T1000 (cell line): ENCODE results near the gene DRAP1.
A peak's percentile ranks its signal among the peaks of the same experiment; 100 is the strongest.

Experiments used
- DNase-seq: peaks from one replicate; lab custom pipeline; 2025; ENCODE audit warnings: mixed read lengths; lab: John Stamatoyannopoulos, UW

Gene DRAP1

DNA sequence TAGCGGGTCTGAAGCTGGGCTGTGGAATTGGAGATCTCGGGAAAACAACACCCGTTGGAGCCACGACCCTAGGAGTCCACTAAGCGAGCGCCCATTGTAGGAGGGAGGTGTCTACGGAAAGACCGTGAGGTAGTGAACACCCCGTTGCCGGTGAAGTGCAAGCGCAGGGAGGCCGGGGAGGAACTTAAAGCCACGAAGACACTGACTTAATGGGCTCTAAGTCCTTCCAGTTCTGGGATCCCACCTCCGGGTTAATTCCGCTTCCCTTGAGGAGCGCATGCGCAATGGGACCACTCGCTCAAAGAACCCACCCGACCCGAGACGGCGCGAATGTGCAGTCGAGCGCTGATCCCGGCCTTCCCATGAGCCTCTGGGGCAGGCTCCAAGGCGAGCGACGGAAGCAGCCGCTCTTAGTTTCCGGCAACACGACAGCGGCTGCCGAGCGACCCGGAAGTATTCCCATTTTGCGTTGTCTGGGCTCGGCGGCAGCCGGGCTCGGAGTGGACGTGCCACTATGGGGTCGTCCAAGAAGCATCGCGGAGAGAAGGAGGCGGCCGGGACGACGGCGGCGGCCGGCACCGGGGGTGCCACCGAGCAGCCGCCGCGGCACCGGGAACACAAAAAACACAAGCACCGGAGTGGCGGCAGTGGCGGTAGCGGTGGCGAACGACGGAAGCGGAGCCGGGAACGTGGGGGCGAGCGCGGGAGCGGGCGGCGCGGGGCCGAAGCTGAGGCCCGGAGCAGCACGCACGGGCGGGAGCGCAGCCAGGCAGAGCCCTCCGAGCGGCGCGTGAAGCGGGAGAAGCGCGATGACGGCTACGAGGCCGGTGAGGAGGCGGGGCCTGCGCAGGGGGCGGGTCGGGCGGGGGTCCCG is 42.3 kb downstream of the DRAP1 start, which contains the start of gene SART1:
TSS of gene SART1 (plus strand) at position 468 of the 874 bp plus-strand sequence. CDS start at position 515, 47 bp downstream.
- DNase-seq = peak; percentile 95

DNA sequence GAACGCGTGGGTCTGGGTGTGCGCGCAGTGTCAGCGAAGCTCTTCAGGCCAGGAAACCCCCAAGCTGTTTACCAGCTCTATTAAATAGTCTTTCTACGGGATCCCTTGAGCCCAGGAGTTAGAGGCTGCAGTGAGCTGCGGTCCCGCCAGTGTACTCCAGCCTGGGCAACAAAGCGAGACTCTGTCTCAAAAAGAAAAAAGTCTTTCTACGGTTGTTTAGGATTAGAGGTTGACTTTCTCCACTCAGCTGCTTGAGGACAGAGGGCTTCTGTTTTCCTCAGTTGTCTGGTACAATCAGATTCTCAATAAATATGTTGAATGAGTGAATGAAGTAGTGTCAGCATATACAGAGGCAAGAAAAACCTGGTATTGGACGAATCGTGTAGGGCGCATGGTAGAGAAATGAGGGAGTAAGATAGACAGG is 42.9 kb downstream of the DRAP1 start:
- no peak for DNase-seq

DNA sequence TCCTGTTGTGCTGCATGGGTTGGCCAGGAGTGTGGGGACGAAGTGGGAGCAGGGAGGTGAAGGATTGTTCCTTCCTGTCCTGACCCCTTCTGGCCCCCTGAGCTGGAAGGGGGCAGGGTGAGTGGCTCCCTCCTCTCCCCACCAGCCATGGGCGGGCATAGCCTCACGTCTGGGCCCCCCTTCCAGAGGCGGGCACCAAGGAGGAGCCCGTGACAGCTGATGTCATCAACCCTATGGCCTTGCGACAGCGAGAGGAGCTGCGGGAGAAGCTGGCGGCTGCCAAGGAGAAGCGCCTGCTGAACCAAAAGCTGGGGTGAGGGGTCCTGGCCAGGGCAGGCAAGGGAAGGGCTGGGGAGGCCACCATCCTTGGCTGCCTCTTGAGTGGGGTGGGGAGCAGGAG is 45.7 kb downstream of the DRAP1 start:
- DNase-seq = no peak

DNA sequence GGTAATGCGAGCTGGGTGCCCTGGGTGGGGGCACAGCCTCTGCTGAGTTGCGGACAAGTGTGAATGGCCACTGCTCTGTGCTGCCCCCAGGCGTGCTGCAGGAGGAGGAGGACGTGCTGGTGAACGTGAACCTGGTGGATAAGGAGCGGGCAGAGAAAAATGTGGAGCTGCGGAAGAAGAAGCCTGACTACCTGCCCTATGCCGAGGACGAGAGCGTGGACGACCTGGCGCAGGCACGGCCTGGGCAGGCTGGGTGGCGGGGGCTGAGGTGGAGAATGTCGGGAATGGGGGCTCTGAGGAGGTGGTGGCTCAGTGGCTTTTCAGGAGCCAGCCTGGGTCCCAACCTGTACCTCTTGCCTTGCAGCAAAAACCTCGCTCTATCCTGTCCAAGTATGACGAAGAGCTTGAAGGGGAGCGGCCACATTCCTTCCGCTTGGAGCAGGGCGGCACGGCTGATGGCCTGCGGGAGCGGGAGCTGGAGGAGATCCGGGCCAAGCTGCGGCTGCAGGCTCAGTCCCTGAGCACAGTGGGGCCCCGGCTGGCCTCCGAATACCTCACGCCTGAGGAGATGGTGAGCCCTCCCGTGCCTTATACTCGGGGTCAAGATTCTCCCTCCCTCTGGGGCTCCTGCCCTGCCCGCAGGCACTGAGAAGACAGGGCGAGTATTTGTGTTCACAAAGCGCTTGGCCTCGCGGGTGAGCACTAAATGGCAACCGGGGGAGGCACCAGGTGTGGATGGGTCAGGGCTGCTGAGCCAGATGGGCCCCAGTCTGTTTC is 46.9 kb downstream of the DRAP1 start:
- no peak for DNase-seq

DNA sequence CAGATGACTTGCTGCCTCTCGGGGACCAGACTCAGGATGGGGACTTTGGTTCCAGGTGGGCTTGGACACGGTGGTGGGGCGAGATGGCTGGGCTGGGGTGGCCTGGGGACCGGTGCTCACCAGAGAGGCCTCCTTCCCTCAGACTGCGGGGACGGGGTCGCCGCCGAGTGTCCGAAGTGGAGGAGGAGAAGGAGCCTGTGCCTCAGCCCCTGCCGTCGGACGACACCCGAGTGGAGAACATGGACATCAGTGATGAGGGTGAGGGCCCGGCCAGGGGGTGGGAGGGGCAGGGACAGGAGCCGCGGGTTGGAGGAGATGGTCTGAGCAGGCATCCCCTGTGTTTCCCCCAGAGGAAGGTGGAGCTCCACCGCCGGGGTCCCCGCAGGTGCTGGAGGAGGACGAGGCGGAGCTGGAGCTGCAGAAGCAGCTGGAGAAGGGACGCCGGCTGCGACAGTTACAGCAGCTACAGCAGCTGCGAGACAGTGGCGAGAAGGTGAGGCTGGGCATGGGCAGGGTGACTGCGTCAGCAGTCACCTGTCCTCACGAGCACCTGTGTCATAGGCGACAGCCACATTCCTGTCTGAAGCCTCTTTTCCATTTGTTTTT is 48.2 kb downstream of the DRAP1 start:
- no peak for DNase-seq

DNA sequence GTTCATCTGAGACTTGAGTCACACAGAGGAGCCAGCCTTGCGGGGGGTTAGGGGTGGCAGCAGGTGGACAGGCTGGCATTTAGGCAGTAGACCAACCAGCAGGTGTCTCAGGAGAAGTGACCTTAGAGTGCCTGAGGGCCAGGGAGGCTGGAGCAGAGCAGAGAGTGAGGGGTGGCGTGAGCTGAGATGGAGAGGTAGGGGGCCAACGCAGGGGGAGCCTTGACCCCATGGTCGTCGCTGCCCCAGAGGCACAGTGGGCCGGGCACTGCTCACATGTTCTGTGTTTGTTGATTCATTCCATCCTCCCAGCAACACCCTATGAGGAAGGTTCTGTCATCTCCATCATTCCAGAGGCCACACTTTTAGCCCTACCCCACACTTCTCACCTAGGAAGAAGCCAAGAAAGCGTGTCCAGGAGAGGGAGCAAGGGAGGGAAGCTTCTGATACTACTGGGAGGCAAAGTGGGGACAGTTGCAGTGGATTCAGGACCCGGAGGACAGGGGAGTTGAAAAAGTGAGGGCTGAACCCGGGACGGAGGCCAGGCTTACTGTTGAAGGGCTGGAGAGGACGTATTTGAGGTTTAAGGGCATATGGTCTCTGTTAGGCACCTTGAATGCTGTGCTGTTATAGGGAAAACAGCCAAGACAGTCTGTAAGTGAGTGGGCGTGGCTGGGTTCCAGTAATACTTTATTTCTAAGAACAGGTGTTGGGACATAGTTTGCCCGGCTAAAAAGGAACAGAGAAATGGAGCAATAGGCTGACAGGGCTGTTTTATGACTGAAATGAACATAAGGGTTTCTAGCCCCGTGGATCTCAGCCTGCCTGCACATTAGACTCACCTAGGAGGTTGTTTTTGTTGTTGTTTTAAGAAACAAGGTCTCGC is 49.6 kb downstream of the DRAP1 start:
- DNase-seq = no peak
